Caco-2 (cell line): ENCODE data around the gene ADRA2A. TPM values are rescaled to one million over a fixed set of nuclear protein-coding genes. Genes with fewer than 3 reads are reported as not detected.

Source experiments
- BruUV-seq: library from RNA; stranded (reverse); fragments of 400-500 nt; replicated peaks from 2 replicates; lab custom pipeline; 2021; lab: Mats Ljungman, UMichigan
- CTCF ChIA-PET: fragments of 300-600 bp; sonication (Branson Sonifier 250); formaldehyde crosslinking; loops from one replicate; lab custom pipeline; 2022; ENCODE audit warnings: antibody characterized with exemption; lab: Charles Lee
- POLR2A ChIA-PET: fragments of 300-600 bp; sonication (Branson Sonifier 250); formaldehyde crosslinking; loops from one replicate; lab custom pipeline; 2022; ENCODE audit warnings: antibody characterized with exemption; lab: Charles Lee
- DNase-seq, 2 experiments: peaks; one replicate each; pipeline versions ENCODE4 v3.0.0 to v3.0.0-alpha.2; 2020 to 2022
- H3K27me3 ChIP-seq: replicated peaks from 2 replicates; pipeline ENCODE4 v1.6.0; 2011; ENCODE audit warnings: low read length; ENCODE audit not compliant: control insufficient read depth, insufficient read depth
- H3K36me3 ChIP-seq: 2 replicates; pipeline ENCODE4 v1.5.1; 2011; ENCODE audit warnings: low read length; ENCODE audit not compliant: control insufficient read depth, insufficient read depth
- H3K4me1 ChIP-seq: fragments of 250-450 bp; sonication (Bioruptor Pico); 2 replicates; pipeline ENCODE4 v1.5.1; 2020; ENCODE audit warnings: mild to moderate bottlenecking
- H3K4me3 ChIP-seq: 2 replicates; pipeline ENCODE4 v1.5.1; 2011; ENCODE audit warnings: low read depth, mild to moderate bottlenecking, control low read depth, low read length
- H3K9me3 ChIP-seq: fragments of 250-450 bp; sonication (Bioruptor Pico); 2 replicates; pipeline ENCODE4 v1.5.1; 2020; ENCODE audit warnings: mild to moderate bottlenecking, moderate library complexity
- H3K27ac Mint-ChIP-seq: one replicate; pipeline ENCODE4 v1.8.0; 2022; ENCODE audit warnings: mixed read lengths; ENCODE audit not compliant: unreplicated experiment
- H3K27me3 Mint-ChIP-seq: one replicate; pipeline ENCODE4 v1.8.0; 2022; ENCODE audit warnings: mixed read lengths; ENCODE audit not compliant: insufficient read depth, unreplicated experiment
- H3K36me3 Mint-ChIP-seq: one replicate; pipeline ENCODE4 v1.8.0; 2022; ENCODE audit warnings: mild to moderate bottlenecking, mixed read lengths; ENCODE audit not compliant: insufficient read depth, unreplicated experiment
- H3K4me1 Mint-ChIP-seq: one replicate; pipeline ENCODE4 v1.8.0; 2022; ENCODE audit warnings: low read depth, mixed read lengths; ENCODE audit not compliant: unreplicated experiment
- H3K4me3 Mint-ChIP-seq: one replicate; pipeline ENCODE4 v1.8.0; 2022; ENCODE audit warnings: mild to moderate bottlenecking, moderate library complexity, mixed read lengths; ENCODE audit not compliant: unreplicated experiment
- H3K9me3 Mint-ChIP-seq: one replicate; pipeline ENCODE4 v1.8.0; 2022; ENCODE audit warnings: mixed read lengths; ENCODE audit not compliant: unreplicated experiment
- intact Hi-C: fragments of 100-400 bp; cut with micrococcal nuclease; formaldehyde crosslinking; loops from one replicate; pipeline ENCODE4 v1.10.0; 2022; ENCODE audit not compliant: unreplicated experiment
- total RNA-seq: library from RNA; stranded (reverse); gene quantifications from 2 replicates; pipeline ENCODE4 v1.2.3, GENCODE V29; 2022
- TF ChIP-seq, protein P1 (sequence below), 2 experiments: fragments of 200-600 bp in 1 of 2; IDR thresholded peaks; 1 replicate in 1 of 2; 2 replicates in 1 of 2; pipeline versions ENCODE4 v1.5.1 to v1.8.0; 2011 to 2022; ENCODE audit warnings: antibody characterized with exemption in 1 of 2, control low read depth in 1 of 2, inconsistent platforms in 1 of 2, low read depth in 1 of 2, low read length in 1 of 2, mild to moderate bottlenecking in 1 of 2, moderate library complexity in 1 of 2; ENCODE audit not compliant: insufficient read depth in 1 of 2, severe bottlenecking in 1 of 2, unreplicated experiment in 1 of 2

ADRA2A gene
- total RNA-seq, 1 experiment from 2014 or later, result 0.70 TPM

DNA sequence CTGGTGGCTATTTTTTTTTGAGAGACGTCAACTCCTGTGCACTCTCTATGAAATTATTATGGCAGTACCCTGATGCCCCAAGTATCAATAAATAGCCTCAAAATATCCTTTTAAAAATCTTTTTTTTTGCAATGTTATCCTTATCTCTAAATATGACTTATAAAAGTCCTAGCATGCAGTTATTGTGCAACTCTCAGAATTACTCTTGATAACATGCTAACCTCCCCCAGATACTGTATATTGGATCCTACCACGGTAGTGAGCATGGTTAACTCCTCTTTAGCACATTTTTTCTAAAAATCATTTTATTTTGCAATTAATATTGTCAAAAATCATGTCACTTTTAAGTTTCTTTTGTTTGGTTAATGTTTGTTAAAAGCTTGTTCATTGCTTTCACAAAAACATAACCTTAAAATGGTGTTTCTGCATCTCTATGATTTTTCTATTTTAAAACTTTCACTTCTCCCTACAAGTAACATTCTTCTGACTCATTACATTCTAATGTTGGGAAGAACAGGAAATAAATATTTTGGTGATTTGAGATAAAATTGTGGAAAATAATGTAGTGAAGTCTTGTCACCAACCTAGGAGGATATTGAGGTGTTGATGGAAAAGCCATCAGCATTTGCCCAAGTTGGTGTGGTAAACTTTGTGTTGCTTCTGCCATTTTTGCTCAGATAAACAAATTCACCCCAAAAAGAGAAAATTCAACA lies 42.1 kb upstream of the ADRA2A start:
- Histone ChIP-seq H3K4me3 (no peak overlapping the region), H3K36me3 (no peaks in the 10 kb centered on the region), H3K4me1 (no peaks in the 10 kb centered on the region), H3K9me3 (peaks cover 17% of the 10 kb centered on the region), H3K27me3 (no peaks in the 10 kb centered on the region)
- H3K4me1 Mint-ChIP-seq, result no peaks in the 10 kb centered on the region
- peaks cover 8% of the 10 kb centered on the region for H3K36me3 Mint-ChIP-seq
- H3K27me3 Mint-ChIP-seq, result no peaks in the 10 kb centered on the region
- POLR2A ChIA-PET, result no interaction called here
- peaks cover 19% of the 10 kb centered on the region for H3K9me3 Mint-ChIP-seq
- H3K4me3 Mint-ChIP-seq, result no peak overlapping the region
- H3K27ac Mint-ChIP-seq, result no peak overlapping the region
- intact Hi-C loops, result no loop called here
- CTCF ChIA-PET, result no interaction called here
- DNase-seq, result no peak
- TF ChIP-seq, protein P1, sequence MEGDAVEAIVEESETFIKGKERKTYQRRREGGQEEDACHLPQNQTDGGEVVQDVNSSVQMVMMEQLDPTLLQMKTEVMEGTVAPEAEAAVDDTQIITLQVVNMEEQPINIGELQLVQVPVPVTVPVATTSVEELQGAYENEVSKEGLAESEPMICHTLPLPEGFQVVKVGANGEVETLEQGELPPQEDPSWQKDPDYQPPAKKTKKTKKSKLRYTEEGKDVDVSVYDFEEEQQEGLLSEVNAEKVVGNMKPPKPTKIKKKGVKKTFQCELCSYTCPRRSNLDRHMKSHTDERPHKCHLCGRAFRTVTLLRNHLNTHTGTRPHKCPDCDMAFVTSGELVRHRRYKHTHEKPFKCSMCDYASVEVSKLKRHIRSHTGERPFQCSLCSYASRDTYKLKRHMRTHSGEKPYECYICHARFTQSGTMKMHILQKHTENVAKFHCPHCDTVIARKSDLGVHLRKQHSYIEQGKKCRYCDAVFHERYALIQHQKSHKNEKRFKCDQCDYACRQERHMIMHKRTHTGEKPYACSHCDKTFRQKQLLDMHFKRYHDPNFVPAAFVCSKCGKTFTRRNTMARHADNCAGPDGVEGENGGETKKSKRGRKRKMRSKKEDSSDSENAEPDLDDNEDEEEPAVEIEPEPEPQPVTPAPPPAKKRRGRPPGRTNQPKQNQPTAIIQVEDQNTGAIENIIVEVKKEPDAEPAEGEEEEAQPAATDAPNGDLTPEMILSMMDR (IDR thresholded peaks at IDR 0.05; ENCODE audit: insufficient read depth in 1 of 2, low read depth in 1 of 2, low read length in 1 of 2, severe bottlenecking in 1 of 2, unreplicated experiment in 1 of 2), result no peak
- no TSS peak for BruUV-seq

DNA sequence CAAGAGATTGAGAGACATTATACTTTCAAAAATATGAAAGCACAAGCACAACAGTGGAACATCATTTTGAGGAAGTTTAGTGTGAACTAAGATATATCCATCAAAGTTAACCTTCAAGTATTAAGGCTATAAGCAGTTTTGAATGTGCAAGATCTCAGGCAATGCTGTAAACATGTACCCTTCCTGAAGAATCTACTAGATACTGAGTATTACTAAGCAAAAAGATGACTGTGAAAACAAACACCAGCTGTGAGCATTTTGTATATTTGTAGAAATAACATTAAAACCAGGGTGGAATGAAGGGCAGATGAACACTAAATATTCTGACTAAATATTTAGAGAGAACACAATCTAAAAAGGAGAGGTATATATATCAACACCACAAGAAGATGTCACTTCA lies 41.3 kb upstream of the ADRA2A start:
- Histone ChIP-seq H3K36me3 (no peaks in the 10 kb centered on the region), H3K4me1 (no peaks in the 10 kb centered on the region), H3K4me3 (no peak overlapping the region), H3K27me3 (no peaks in the 10 kb centered on the region), H3K9me3 (peaks cover 19% of the 10 kb centered on the region)
- Mint-ChIP-seq H3K27me3 (no peaks in the 10 kb centered on the region), H3K4me1 (no peaks in the 10 kb centered on the region), H3K27ac (no peak overlapping the region), H3K36me3 (peaks cover 8% of the 10 kb centered on the region), H3K4me3 (no peak overlapping the region), H3K9me3 (peaks cover 25% of the 10 kb centered on the region)
- ChIA-PET POLR2A (no interaction called here), CTCF (no interaction called here)
- TF ChIP-seq, protein P1 (IDR thresholded peaks at IDR 0.05; ENCODE audit: insufficient read depth in 1 of 2, low read depth in 1 of 2, low read length in 1 of 2, severe bottlenecking in 1 of 2, unreplicated experiment in 1 of 2), result no peak
- DNase-seq, result no peak
- intact Hi-C loops, result no loop called here
- BruUV-seq, result no TSS peak

DNA sequence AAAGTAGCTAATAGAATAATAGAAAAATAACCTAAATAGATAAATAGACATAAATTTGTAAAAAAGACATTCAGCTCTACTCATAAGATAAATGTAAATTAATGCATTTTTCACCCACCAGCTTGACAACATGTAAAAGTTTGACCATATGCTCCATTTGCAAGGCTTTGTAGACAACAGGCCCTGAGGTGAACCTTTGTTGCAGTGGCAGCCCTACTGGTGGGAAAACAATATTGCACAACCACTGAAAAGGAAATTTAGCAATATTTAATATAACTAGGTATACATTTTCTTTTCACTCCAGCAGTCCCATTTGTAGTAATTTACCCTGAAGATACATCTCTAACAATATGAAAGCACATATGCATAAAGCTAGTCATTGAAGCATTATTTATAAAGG lies 39.0 kb upstream of the ADRA2A start:
- Histone ChIP-seq H3K4me1 (no peaks in the 10 kb centered on the region), H3K4me3 (no peak overlapping the region), H3K36me3 (no peaks in the 10 kb centered on the region), H3K27me3 (no peaks in the 10 kb centered on the region), H3K9me3 (peaks cover 25% of the 10 kb centered on the region)
- ChIA-PET CTCF (interaction anchor here (0.7 kb wide), 1 partner anchor 74 kb away, joined by 3 read pairs; no protein-coding TSS in a partner anchor), POLR2A (interaction anchor here (1.1 kb wide), 1 partner anchor 166 kb away, joined by 4 read pairs; the partner anchor contains the start of gene PDCD4)
- DNase-seq, result no peak
- TF ChIP-seq, protein P1 (IDR thresholded peaks at IDR 0.05; ENCODE audit: insufficient read depth in 1 of 2, low read depth in 1 of 2, low read length in 1 of 2, severe bottlenecking in 1 of 2, unreplicated experiment in 1 of 2), result peak in 1 of 2 experiments; percentile 21
- no peaks in the 10 kb centered on the region for H3K36me3 Mint-ChIP-seq
- no peaks in the 10 kb centered on the region for H3K27me3 Mint-ChIP-seq
- H3K4me3 Mint-ChIP-seq, result no peak overlapping the region
- H3K9me3 Mint-ChIP-seq, result peaks cover 46% of the 10 kb centered on the region
- BruUV-seq, result no TSS peak
- H3K4me1 Mint-ChIP-seq, result no peaks in the 10 kb centered on the region
- intact Hi-C loops, result no loop called here
- H3K27ac Mint-ChIP-seq, result no peak overlapping the region
